ENCODE measurements around the gene ENPP6. TPM values are rescaled to one million over a fixed set of nuclear protein-coding genes. Genes with fewer than 3 reads are reported as not detected.
A peak's percentile ranks its signal among the peaks of the same experiment; 100 is the strongest.

The ENPP6 gene
- total and polyA plus RNA-seq, 2 of the 13 experiments (the other 11 are each of a cell fraction or from before 2014, with no cell fraction given), result not detected

DNA sequence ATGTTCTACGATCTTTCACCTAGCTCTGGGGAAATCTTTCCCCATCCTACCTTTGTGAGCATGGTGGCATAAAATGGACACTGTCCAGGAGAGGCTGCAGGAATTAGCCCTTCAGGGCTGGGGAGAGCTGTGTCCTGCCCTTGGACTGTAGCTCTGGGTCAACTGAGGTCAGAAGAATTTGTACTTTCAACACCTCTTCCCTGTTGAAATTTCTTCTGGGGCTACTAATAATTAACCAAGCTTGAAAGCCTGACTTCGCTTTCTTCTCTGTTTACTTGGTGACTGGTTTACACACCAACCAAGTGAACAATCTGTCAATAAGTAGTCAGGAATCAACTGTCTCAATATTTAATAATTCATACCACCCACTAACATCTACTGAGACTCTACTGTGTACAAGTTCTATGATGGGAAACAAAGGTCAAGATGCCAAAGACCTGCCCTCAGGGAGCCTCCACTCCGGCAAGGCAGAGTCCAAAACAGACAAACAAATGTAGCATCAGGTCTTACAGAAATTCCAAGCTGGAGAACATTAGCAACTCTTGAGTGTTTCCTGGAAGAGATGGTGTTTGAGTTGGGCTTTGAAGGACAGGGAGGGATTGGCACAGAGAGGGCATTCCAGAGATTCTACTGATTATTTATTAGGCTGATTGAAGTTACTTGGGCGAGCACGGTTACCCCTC is 113.1 kb downstream of the ENPP6 start (continued):
- no peak for TF ChIP-seq SKI (IDR thresholded peaks at IDR 0.05; ENCODE audit: partially characterized antibody)
- no peak for TF ChIP-seq ZNF674 (CRISPR knock-in tag; IDR thresholded peaks at IDR 0.05; ENCODE audit: low read depth)
- TF ChIP-seq YY1 (IDR thresholded peaks at IDR 0.05; ENCODE audit: insufficient read depth, insufficient replicate concordance, low read depth, low read length), result peak; percentile 74
- TF ChIP-seq KDM2A (CRISPR knock-in tag; IDR thresholded peaks at IDR 0.05; ENCODE audit: borderline replicate concordance, low read depth), result no peak
- no peak for TF ChIP-seq SNAPC2 (CRISPR knock-in tag; IDR thresholded peaks at IDR 0.05)
- TF ChIP-seq, protein P1, sequence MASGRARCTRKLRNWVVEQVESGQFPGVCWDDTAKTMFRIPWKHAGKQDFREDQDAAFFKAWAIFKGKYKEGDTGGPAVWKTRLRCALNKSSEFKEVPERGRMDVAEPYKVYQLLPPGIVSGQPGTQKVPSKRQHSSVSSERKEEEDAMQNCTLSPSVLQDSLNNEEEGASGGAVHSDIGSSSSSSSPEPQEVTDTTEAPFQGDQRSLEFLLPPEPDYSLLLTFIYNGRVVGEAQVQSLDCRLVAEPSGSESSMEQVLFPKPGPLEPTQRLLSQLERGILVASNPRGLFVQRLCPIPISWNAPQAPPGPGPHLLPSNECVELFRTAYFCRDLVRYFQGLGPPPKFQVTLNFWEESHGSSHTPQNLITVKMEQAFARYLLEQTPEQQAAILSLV (CRISPR knock-in tag; IDR thresholded peaks at IDR 0.05; ENCODE audit: borderline replicate concordance), result no peak; the same call in 1 of the 2 replicates
- TF ChIP-seq, protein P2, sequence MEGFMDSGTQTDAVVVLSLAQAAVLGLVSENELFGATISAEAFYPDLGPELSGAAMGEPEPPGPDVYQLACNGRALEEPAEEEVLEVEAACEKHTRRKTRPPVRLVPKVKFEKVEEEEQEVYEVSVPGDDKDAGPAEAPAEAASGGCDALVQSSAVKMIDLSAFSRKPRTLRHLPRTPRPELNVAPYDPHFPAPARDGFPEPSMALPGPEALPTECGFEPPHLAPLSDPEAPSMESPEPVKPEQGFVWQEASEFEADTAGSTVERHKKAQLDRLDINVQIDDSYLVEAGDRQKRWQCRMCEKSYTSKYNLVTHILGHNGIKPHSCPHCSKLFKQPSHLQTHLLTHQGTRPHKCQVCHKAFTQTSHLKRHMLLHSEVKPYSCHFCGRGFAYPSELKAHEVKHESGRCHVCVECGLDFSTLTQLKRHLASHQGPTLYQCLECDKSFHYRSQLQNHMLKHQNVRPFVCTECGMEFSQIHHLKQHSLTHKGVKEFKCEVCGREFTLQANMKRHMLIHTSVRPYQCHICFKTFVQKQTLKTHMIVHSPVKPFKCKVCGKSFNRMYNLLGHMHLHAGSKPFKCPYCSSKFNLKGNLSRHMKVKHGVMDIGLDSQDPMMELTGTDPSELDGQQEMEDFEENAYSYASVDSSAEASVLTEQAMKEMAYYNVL (CRISPR knock-in tag; IDR thresholded peaks at IDR 0.05; ENCODE audit: borderline replicate concordance), result peak; percentile 85; the same call in 1 of the 2 replicates

Measured in HepG2 (cell line).